GM12865 (cell line): ENCODE measurements around the gene ADPGK.
A peak's percentile ranks its signal among the peaks of the same experiment; 100 is the strongest.

ENCODE experiments used
- DNase-seq: peaks from one replicate; pipeline ENCODE4 v3.0.0; 2010; ENCODE audit warnings: low read depth
- H3K4me3 ChIP-seq: 2 replicates; pipeline ENCODE4 v1.5.1; 2011; ENCODE audit warnings: mild to moderate bottlenecking, low read depth, low read length, control low read depth
- TF ChIP-seq, protein P1 (sequence below): IDR thresholded peaks from 2 replicates; pipeline ENCODE4 v1.5.1; 2011; ENCODE audit warnings: low read length, control low read depth, low read depth, inconsistent platforms; ENCODE audit not compliant: insufficient read depth; ENCODE audit errors: missing control alignments

The ADPGK gene

DNA sequence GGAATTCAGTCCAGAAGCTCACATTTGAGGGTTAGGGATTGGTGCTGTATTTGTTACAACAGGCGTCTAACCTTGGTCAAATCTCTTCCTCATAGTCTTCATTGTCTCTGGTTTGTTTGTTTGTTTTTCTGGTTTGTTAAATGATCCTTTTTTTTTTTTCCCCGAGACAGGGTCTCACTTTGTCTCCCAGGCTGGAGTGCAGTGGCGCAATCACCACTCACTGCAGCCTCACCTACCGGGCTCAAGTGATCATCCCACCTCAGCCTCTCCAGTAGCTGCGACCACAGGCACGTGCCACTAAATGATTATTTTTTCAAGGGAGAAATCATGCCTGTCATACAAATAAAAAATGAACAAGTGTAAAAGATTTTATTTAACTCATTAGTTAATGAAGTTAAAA, 14.3 kb upstream of the ADPGK start:
- no peak for DNase-seq
- TF ChIP-seq, protein P1, sequence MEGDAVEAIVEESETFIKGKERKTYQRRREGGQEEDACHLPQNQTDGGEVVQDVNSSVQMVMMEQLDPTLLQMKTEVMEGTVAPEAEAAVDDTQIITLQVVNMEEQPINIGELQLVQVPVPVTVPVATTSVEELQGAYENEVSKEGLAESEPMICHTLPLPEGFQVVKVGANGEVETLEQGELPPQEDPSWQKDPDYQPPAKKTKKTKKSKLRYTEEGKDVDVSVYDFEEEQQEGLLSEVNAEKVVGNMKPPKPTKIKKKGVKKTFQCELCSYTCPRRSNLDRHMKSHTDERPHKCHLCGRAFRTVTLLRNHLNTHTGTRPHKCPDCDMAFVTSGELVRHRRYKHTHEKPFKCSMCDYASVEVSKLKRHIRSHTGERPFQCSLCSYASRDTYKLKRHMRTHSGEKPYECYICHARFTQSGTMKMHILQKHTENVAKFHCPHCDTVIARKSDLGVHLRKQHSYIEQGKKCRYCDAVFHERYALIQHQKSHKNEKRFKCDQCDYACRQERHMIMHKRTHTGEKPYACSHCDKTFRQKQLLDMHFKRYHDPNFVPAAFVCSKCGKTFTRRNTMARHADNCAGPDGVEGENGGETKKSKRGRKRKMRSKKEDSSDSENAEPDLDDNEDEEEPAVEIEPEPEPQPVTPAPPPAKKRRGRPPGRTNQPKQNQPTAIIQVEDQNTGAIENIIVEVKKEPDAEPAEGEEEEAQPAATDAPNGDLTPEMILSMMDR: no peak
- H3K4me3 ChIP-seq: no peak overlapping the region

DNA sequence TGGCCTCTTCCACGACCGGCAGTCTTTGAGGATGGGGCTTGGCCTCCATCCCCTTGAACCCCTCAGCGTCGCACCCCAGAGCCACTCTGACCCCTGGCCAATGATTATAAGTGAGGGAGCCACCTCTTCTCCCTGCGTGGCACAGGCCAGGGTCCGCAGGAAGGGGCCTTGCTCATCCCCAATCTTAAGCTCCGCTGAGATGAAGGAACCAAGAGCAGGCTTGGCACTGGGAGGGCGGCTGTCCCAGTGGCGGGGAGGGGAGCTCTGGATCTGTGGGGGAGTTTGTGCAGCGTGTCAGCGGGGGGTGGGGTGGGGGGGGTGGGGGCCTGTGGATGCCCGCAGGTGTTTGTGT, 13.8 kb upstream of the ADPGK start:
- H3K4me3 ChIP-seq: peak overlapping the region; percentile 51; the same call in 1 of the 2 replicates
- no peak for DNase-seq

DNA sequence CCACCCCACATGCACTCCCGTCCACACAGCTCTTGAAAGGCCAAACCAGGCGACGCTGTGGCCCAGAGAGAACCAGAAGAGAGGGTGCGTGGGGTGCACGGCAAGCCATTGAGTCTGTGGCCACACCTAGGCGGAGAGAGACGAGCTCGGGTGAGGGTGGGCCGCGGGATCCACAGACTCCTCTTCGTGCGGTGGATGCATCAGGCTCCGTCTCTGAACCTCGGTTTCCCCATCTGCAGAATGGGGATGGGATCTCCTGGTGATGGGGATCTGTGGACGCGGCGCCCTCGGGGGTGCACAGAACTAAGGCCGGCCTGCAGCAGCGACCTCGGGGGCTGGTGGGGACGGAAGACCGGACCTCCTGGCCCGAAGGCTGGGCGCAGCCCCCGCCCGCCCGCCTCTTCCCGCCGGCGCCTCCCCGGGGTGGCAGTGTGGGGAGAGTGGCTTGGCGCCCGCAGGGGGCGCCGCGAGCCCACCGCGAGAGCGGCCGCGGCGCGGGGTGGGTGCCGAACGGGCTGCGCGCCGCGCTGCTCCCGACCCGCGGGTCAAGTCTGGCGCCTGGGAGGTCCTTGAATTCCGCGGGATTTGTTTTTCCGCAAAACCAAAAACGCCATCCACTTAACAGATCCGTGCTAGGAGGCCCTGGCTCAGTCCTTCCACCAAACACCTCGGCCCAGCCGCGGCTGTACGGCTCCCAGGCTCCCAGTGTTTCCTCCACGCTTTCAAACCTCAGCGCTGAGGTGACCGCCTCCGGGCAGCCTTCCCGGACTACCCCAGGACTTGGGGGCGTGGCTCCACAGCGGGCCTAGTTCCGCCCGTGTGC, 13.2 kb upstream of the ADPGK start:
- peak; percentile 36 for DNase-seq
- TF ChIP-seq, protein P1: peak; percentile 61
- H3K4me3 ChIP-seq: peak overlapping the region; percentile 51

More for the DNA sequence above, 13.8 kb upstream of the ADPGK start:
- TF ChIP-seq, protein P1: no peak

DNA sequence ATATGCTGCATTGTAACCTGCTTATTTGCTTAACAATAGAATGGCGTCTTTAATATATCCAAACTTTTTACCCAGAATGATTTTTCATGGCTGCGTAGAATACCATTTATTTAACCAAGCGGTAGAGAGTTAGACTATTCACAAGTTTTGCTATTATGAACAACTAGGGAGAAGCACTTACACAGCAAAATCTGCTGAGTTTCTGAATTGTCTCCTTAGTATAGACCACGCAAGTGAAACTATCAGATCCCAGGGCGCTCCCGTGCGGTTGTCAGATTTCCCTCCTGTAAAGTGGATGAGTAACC, 12.6 kb upstream of the ADPGK start:
- DNase-seq: no peak
- H3K4me3 ChIP-seq: no peak overlapping the region
- TF ChIP-seq, protein P1: no peak

DNA sequence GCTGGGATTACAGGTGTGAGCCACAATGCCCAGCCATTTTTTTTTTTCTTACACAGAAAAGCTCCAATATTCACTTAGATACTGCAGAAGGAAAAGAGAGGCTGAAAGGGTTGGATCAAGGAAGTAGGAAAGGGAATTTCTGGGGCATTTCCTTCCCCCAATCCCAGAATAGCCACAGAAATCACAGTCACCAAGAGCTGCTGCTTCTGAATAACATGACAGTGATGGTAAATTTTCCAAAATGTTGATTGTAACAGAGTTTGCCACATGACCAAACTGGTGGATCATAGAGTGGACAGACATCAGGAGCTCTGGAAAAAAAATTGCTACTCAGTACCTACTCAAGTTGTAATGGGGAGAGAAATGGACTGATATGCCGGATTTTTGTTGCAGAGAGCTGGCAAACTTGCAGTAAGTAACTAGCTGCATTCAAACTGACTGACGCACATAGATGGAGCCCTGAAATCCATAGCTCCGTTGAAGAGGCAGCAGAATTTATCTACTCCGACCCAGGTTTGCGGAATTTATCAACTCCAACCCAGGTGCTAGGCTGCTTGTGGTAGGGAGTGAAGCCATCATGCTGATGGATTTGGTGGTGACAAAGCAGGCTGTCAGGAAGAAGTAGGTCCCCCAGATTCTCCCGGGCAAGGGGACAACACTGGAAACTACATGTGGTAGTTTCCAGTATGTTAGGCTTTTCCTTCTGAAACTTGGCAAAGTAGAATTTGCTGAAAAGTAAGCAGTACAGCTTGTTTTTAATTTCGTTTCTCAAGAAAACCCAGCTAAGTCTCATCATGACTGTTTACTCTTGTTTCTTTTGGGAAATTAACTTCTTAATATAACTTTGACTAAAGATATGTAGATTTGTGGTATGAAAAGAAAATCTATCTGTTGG, 10.5 kb upstream of the ADPGK start:
- TF ChIP-seq, protein P1: no peak
- no peak for DNase-seq
- no peak overlapping the region for H3K4me3 ChIP-seq

DNA sequence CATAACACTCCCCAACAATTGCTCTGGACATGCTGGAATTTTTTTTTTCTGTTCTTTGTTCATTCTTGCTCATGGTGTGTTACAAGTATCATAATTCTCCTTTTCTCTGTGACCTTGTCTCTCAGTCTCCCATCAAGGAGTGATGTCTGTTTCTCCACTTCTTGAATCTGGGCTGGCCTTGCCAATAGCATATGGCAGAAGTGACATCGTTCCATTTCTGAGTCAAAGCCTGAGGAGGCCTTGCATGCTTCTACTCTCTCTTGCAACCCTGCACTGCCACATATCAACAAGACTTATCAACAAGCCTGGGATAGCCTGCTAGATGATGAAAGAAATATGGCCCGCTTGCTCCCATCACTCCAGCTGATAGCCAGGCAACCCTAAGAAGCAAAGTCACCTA, 8.9 kb upstream of the ADPGK start:
- TF ChIP-seq, protein P1: no peak
- no peak overlapping the region for H3K4me3 ChIP-seq
- DNase-seq: no peak
